Gastrocnemius medialis (tissue), 4 donors: ENCODE measurements around the gene PCED1B.

ENCODE experiments used
- POLR2A ChIP-seq, 2 donors: fragments of 450-650 bp; IDR thresholded peaks; one replicate each; pipeline ENCODE4 v1.6.1; 2017; ENCODE audit warnings: antibody characterized with exemption in 2 of 2, mild to moderate bottlenecking in 2 of 2, moderate library complexity in 2 of 2
- TF ChIP-seq, protein P1 (sequence below), 5 experiments: fragments of 450-650 bp in 3 of 5; fragments of 200-600 bp in 2 of 5; sonication (generic) in 2 of 5; IDR thresholded peaks in 4 of 5; conservative IDR thresholded peaks in 1 of 5; 1 replicate in 4 of 5; 2 replicates in 1 of 5; pipeline ENCODE4 v1.5.1; 2016 to 2019; ENCODE audit warnings: antibody characterized with exemption in 5 of 5, mild to moderate bottlenecking in 3 of 5, moderate library complexity in 3 of 5

DNA sequence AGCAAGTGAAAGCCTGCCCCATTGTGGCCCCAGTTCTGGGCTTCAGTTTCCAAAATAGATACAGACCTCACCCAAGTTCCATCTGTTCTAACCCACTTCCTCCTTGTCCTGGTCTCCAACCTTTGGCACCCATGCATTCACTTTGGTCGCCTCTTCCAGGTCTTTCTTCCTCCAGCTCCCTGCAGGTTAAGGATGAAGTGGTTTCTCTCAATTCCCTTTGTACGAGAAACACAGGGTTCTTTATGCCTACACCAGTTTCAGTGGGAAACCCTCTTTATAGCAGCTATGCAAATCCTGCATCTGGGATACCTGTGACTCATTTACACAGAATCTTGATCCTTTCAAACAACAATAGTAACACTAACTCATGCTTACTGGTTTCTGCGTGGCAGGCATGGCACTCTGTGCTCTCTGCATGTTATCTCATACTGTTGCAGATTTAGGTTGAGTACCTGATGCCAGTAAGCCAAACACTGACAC, 110.9 kb downstream of the PCED1B start:
- TF ChIP-seq POLR2A (IDR thresholded peaks at IDR 0.05), result no peak
- TF ChIP-seq, protein P1, sequence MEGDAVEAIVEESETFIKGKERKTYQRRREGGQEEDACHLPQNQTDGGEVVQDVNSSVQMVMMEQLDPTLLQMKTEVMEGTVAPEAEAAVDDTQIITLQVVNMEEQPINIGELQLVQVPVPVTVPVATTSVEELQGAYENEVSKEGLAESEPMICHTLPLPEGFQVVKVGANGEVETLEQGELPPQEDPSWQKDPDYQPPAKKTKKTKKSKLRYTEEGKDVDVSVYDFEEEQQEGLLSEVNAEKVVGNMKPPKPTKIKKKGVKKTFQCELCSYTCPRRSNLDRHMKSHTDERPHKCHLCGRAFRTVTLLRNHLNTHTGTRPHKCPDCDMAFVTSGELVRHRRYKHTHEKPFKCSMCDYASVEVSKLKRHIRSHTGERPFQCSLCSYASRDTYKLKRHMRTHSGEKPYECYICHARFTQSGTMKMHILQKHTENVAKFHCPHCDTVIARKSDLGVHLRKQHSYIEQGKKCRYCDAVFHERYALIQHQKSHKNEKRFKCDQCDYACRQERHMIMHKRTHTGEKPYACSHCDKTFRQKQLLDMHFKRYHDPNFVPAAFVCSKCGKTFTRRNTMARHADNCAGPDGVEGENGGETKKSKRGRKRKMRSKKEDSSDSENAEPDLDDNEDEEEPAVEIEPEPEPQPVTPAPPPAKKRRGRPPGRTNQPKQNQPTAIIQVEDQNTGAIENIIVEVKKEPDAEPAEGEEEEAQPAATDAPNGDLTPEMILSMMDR (IDR thresholded peaks at IDR 0.05 in 4 of 5, conservative IDR thresholded peaks at IDR 0.05 in 1 of 5), result no peak
